GM19395 (cell line): Measurements from ENCODE around the gene GLIPR2.
"Not testable (repeated sequence)": the region's sequence is repeated elsewhere in the genome, so short reads cannot be mapped to it uniquely, and the experiment has no call there.

Experiments used
- ATAC-seq: cut with Tn5 transposase; IDR thresholded peaks from one replicate; pipeline ENCODE4 v1.9.1; 2021; ENCODE audit warnings: mild to moderate bottlenecking, moderate library complexity; ENCODE audit not compliant: unreplicated experiment

The GLIPR2 gene, protein sequence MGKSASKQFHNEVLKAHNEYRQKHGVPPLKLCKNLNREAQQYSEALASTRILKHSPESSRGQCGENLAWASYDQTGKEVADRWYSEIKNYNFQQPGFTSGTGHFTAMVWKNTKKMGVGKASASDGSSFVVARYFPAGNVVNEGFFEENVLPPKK

DNA sequence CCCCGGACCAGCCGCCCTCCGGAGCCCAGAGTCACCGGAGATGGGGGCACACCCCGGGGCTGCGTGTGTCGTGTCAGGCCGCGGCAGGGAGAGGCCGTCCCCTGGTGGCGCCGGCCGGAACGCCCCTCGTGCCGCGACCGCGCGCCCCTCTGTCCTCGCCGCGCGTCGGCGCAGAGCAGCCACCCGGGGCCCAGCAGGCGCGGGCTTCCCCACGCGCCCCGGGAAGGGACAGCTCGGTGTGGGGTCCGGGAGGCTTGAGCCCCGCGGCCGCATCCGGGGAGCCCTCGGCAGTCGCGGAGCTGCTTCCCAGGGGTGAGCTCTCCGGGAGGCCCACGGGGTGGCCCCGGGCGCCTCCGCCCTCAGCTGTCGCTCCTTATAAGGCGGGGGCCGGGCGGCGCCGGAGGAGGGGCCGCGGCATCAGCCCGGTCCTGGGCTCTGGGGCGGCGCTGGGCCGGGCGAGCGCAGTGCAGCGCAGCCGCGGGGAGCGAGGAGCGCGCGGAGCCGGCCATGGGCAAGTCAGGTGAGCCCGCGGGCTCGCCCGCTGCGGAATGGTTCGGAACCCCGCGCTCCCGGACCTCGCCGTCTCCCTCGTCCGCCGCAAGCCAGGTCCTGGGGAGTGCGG lies at the start of gene GLIPR2:
Gene GLIPR2 (plus strand): TSS at position 462 of the 622 bp plus-strand sequence. CDS start 46 bp downstream, at position 508.
- peak; percentile 91 for ATAC-seq

DNA sequence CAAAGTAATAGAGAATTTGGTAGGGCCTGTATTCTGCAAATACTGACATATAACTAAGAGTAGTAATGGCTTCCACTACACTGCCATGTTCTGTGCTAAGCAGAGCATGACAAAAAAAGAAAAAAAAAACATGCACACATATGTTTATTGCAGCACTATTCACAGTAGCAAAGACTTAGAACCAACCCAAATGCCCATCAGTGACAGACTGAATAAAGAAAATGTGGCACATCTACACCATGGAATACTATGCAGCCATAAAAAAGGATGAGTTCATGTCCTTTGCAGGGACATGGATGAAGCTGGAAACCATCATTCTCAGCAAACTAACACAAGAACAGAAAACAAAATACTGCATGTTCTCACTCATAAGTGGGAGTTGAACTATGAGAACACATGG lies 49.5 kb upstream of the GLIPR2 start:
- not testable (repeated sequence) for ATAC-seq

DNA sequence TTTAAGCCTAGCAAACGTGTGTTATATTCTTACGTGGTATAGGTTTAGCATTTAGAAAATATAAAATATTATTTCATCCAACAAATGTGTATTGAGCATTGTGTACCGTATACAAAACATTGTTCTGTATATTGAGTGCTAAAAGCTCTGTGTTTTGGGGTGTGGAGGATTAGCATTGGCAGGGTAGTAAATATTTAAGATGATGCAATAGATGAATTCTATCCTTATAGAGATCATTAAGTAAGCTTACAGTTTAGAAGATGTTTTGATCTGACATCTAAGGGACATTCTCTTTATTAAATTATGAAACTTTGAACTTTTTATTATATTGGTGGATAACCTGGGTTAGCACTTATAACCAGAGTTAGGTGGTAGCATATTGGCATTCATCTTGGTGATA lies 48.5 kb upstream of the GLIPR2 start:
- ATAC-seq = no peak

DNA sequence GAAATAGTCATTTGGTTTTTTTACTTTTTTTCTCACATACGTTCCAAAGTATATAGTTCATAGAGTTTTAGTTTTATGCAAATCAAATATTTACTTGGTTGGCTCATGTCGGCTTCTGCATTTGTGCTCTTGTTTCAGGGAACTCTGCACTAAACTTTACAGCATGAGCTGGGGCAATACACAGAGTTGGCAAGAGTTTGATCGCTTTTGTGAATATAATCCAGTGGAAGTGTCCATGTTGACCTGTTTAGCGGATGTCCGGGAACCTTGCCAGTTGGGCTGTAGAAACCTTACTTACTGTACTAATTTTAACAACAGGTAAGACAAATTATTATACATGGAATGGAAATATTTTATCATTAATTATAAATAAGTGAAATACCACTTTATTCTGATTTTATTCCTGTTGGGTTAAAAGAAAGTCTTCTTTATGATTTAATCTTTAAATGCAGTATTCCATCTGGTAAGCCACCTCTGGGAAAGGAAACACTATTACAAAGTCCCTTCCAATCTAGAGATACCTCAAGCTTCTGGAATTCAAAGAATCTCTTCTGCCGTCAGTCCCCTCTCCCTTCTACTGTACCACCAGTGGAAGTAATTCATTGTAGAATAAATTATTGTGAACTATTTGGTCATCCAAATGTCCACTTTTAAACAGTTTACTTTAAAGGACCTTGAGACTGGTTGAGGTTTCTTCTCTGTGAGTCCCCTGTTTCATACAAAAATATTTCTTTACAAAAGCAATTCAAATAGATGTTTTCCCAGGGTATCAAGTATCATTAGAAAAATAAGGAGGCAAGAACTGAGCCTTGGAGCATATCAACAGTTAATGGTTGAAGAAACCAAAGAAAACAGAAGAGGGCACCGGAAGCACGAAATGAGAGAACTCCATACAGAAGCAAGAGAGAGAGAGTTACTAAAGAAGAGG lies 45.2 kb upstream of the GLIPR2 start:
- no peak for ATAC-seq

DNA sequence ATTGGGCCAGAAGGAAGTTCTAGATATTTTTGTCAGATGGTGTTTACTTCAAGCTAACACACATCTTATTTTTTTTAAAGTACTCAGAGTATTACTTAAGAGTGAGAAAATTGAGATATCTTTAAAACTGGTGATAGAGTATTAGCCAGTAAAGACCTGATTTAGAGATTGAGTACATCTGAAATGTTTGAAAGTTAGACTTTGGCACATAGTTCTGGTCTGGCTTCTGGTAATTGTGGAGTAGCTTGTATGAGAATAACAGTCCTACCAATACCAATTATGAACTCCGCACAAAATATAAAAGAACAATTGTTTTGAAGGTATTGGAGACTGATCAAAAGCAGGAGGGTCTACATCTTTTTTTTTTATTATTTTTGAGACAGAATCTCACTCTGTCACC lies 44.5 kb upstream of the GLIPR2 start:
- ATAC-seq = no peak

DNA sequence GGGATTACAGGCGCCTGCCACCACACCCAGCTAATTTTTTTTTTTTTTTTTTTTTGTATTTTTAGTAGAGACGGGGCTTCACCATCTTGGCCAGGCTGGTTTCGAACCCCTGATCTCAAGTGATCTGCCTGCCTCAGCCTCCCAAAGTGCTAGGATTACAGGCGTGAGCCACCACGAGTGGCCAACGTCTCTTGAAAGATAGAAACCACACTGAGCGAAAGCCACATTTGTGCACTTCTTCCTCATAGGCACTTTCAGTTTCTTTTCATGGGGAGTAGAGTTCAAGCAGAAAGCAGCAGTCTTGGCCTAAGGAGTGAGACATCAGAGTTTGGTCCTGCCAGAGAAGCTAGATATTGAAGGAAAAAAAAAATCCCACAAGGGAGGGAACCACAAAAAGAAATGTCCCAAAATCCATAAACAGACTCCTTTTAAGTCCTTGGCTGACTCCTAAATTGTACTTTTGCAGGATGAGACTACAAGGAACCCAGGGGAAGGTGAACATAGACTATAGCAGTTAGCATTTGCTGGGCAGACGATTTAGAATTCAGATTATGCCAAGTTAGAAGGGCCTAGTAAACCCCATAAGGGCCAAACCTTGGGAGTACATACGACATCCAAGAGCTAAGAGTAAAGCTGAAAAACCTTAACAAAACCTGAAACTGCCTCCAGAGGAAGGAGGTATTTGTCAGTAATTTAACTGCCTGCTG lies 43.9 kb upstream of the GLIPR2 start:
- ATAC-seq = peak; percentile 92

DNA sequence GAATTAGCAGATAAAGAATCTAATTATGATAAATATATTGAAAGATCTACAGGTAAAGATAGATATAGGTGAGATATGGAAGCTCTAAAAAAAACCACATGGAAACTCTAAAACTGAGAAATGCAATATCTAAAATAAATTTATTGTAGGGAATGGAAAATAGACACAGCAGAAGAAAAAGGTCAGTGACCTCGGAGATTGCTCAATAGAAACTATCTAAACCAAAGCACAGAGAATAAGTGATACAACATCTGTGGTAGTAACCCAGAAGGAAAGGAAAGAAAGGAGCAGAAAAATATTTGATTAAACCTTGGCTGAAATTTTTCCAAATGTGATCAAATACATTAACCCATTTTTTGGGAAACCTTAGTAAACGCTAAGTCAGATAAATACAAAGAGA lies 43.1 kb upstream of the GLIPR2 start:
- no peak for ATAC-seq

DNA sequence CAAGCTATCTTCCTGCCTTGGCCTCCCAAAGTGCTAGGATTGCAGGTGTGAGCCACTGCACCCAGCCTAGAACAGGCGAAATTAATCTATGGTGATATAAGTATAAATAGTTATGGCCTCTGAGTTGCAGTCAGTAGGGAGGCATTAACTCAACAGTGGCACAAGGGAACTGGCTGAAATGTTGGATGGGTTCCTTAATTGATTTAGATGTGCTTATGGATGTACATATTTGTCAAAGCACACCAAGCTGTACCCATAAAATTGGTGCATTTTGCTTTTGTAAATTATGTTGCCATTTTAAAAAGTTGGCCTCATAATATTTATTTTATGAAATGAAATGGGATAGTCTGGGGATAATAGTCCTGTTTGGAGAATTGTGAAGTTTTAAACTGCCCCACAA lies 36.8 kb upstream of the GLIPR2 start:
- ATAC-seq = no peak

DNA sequence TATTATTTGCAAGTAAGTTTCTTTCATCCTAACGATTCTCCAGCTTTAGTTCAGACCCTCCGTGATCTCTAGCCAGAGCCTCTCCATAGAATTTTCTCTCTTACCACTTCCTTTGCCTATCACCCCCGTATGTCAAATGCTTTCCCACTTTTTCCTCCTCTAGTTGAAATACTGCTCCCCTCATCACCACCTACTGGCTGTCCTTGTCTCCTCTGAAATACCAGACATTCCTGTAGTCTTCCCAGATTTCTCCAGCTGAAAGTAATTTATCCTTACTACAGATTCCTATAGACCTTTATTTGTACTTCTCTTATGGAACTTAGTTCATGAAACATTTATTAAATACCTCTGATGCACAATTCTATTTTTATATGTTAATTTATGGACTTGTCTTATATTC lies 36.0 kb upstream of the GLIPR2 start:
- no peak for ATAC-seq

DNA sequence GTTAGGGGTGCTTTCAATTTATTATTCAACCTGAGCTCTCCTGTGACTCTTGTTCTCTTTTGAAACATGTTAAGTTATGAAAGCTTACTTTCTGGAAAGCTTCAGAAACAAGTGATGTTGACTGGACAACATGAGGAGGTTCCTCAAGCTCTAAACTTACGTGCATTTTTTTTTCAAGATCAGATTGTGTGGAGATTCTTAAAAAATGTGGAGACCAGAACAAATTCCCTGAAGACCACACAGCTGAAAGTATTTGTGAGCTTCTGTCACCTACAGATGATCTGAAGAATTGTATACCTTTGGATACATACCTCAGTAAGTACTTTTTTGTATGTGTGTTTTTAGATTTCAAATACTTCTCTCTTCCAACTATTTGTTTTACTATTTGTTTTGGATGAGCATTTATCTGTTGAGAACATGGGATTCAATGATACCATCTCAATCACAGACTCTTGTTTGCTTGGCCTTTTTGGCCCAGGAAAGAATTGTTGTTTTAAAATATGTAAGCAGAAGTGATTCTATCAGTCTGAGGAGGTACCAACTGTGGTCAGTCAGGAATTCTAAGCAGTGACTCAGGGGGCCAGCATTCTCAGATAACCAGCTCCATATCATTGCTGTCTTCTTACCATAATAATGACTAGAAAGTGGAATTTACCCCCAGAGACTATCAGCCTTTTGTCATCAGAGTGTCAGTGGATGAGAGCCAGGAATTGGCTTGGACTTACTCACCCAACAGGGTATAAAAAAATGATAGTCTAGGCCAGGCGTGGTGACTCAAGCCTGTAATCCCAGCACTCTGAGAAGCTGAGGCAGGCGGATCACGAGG lies 34.4 kb upstream of the GLIPR2 start:
- no peak for ATAC-seq

DNA sequence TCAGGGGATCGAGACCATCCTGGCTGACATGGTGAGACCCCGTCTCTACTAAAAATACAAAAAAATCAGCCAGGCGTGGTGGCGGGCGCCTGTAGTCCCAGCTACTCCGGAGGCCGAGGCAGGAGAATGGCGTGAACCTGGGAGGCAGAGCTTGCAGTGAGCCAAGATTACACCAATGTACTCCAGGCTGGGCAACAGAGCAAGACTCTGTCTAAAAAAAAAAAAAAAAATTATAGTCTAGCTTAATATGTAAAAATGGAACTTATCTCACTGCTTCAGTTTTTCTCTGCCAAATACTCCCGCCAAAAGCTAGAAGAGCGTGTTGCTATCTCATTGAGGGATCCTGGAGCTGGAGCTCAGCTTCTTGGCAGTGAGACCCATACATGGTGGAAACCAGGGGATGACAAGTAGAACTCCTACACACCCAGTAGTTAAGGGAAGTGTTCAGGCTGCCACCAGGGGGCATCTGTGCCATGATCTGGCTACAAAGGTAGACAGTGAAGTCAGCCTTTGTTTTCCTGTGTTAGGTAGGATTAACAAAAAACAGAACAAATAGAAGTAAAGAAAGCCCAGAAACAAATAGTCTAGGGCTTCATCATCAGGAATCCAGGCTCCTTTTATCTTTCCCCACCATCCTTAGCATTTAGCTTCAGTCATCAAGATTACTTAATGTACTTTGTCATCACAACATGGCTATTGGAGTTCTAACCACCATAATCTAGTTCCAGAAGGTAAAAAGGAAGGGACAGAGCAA lies 33.6 kb upstream of the GLIPR2 start:
- ATAC-seq = peak; percentile 60

DNA sequence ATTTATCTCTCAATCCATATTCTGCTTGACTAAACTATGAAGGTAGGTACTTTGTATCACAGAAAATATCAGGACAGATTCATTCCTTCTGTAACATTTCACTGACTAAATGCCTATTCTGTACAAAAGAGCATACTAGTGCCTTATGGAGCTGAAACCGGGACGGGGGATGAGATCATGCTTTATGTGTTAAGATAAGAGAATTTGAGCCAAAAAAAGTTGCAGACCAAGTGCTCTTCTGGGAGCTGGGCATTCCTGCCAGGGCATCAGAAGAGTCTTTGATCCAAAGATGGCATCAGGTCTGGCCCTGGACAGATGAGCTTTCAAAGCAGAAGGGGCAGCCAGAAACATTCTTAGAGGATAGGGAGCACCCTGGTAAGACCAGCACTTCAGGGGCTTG lies 27.5 kb upstream of the GLIPR2 start:
- no peak for ATAC-seq

DNA sequence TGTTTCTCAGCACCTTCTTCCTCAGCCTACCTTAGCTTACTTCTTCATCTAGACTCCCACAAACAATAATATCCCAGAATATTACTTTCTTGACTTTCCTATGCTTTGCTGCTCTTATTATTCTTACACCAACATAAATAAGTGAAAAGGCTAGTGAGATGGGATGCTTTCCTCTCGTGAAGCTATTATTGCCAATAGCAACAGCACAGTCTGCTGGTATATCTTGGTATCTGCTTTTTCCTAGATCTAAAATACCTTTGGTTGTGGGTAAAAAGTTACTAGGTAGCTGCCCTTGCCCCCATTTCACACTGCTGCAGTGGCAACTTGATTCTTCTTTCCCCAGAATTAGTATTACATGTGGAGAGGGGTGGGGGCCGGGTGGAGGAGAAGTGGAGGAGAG lies 26.1 kb upstream of the GLIPR2 start:
- no peak for ATAC-seq

DNA sequence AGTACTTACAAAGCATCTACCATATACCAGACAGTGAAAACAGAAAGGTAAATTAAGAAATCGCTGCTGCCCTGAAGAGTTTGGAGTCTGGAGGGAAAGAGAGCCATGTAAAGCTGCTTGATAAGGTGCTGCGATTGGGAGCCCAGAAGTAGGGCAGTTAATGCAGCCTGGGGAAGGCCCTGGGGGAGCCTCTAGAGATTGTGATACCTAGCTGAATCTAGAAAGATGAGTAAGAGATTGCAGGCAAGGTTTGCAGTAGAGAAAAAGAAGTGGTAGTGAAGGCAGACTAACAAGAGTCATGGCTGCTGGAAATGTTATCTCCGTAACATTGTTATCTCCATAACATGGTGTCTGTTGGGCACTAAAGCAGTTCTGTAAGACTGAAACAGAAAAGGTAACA lies 24.0 kb upstream of the GLIPR2 start:
- ATAC-seq = no peak

DNA sequence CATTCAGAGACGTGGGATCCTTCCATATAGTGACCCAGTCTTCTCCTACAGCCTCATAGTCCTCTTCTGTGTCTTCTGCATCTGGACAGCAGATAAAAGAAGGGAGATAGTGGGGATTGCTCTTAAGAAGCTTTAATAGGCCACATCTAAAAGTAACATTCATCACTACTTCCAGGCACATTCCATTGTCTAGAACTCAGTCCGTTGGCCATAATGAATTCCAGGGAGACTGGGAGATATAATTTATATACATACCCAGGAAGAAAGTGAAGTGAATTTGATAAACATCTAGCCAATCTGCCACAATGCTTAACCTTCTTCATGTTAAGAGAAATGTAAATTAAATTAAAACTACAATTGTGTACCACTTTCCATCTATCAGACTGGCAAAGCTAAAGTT lies 22.5 kb upstream of the GLIPR2 start:
- ATAC-seq = no peak

DNA sequence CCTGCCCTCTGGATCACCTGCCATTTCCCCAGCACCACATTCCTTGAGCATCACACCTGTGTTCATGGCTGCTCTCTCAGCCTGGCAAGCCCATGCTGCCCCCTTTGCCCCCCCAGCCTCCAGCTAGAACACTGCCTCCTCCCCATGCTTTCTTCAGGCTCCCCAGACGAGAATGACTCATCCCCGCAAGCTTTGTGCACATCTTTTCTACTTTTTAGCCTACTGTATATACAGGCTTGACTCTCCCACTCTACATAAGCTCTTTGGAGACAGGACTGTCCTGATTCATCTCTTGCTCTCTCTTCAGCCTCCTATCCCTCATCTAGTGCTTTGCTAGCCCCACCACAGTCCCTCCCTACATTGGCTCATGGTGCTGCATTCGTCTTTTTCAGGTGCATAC lies 19.9 kb upstream of the GLIPR2 start:
- ATAC-seq = no peak

DNA sequence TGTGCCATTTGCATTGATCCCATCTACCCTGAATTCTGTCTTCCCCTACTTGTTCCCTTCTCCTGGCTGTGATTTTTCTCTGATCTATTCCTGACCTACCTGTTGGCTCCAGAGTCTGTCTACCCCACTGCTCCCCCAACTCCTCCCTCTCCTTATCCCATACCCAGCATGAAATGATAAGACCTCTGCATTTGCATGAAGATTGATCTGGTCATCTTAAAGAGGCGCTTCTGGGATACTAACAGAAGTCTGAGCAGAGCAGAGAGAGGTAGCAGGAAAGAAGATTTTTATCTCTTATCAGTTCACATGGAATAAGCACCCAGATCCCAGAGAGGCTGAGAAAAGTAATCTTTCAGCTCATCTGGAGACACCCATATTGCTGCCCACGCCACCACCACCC lies 18.3 kb upstream of the GLIPR2 start:
- ATAC-seq = no peak

DNA sequence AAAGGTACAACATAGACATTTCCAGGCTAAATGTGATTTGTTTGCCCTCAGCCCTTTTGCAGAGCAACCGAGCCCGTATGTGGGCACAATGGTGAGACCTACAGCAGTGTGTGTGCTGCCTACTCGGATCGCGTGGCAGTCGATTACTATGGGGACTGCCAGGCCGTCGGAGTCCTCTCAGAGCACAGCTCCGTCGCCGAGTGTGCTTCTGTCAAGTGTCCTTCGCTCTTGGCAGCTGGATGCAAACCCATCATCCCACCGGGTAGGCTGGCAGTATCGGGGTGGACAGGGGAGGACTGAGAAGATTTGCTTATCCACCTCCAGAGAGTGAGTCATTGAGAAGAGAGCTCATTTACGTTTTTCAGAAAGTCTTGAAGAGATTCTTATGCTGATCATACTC lies 17.8 kb upstream of the GLIPR2 start:
- no peak for ATAC-seq

DNA sequence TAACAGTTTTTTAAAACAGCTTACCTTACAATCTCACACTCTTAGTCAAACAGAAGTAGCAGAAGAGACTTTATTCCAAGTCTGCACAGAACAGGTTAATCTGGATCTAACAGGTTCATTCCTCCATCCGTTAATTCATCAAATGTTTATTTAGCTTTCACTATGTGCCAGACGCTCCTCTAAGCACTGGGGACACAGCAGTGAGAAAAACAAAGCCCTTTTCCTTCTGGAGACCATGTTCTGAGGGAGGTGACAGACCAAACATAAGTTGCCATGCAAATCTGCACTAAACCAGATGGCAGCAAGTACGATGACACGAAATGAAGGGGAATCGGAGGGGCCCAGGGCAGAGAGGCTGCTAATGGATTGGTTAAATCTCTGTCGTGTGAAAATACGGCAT lies 17.1 kb upstream of the GLIPR2 start:
- no peak for ATAC-seq

DNA sequence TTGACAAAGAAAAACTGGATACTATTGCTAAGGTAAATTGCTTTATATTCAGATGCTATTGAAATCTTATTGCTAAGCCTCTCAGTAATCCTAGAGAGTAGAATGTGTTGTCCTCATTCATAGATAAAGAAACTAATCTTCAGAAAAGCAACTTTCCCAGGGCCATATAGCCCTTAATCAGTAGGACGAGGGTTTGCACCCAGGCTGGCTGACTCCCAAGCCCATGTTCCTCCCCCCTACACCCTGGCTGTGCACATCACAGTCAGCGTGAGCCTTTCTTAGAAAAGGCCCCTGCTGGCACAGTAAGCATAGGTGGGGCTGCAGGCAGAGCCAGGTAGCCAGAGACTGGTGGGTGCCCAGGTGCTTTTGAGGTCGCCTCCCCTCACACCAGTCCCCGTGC lies 15.8 kb upstream of the GLIPR2 start:
- no peak for ATAC-seq
